HEK293 (cell line): ENCODE data around the gene GFOD1.

Source experiments
- CTCF ChIP-seq: fragments of 450-650 bp; formaldehyde crosslinking; IDR thresholded peaks from 2 replicates; pipeline ENCODE4 v1.5.1; 2016; ENCODE audit warnings: missing biosample characterization, missing genetic modification characterization
- INSM2 ChIP-seq: fragments of 450-650 bp; formaldehyde crosslinking; IDR thresholded peaks from 2 replicates; pipeline ENCODE4 v1.5.1; 2016; ENCODE audit warnings: missing biosample characterization, missing genetic modification characterization
- KLF16 ChIP-seq: fragments of 450-650 bp; formaldehyde crosslinking; IDR thresholded peaks from 2 replicates; pipeline ENCODE4 v1.5.1; 2017; ENCODE audit warnings: missing biosample characterization, missing genetic modification characterization
- PRDM10 ChIP-seq: fragments of 450-650 bp; formaldehyde crosslinking; IDR thresholded peaks from 2 replicates; pipeline ENCODE4 v1.5.1; 2016; ENCODE audit warnings: missing biosample characterization, missing genetic modification characterization
- SCRT1 ChIP-seq: fragments of 450-650 bp; formaldehyde crosslinking; IDR thresholded peaks from 2 replicates; pipeline ENCODE4 v1.5.1; 2016; ENCODE audit warnings: missing biosample characterization, missing genetic modification characterization, borderline replicate concordance
- ZNF202 ChIP-seq: fragments of 450-650 bp; formaldehyde crosslinking; IDR thresholded peaks from 2 replicates; pipeline ENCODE4 v1.5.1; 2016; ENCODE audit warnings: missing biosample characterization, missing genetic modification characterization, borderline replicate concordance
- ZNF580 ChIP-seq: fragments of 450-650 bp; formaldehyde crosslinking; IDR thresholded peaks from 2 replicates; pipeline ENCODE4 v1.5.1; 2016; ENCODE audit warnings: missing biosample characterization, missing genetic modification characterization
- ZNF76 ChIP-seq: fragments of 450-650 bp; formaldehyde crosslinking; IDR thresholded peaks from 2 replicates; pipeline ENCODE4; 2016; ENCODE audit warnings: low read depth, missing biosample characterization, missing genetic modification characterization, borderline replicate concordance
- TF ChIP-seq, protein P1 (sequence below): fragments of 450-650 bp; formaldehyde crosslinking; IDR thresholded peaks from 2 replicates; pipeline ENCODE4 v1.5.1; 2016; ENCODE audit warnings: missing biosample characterization, missing genetic modification characterization
- TF ChIP-seq, protein P2 (sequence below): fragments of 450-650 bp; formaldehyde crosslinking; IDR thresholded peaks from 2 replicates; pipeline ENCODE4 v1.5.1; 2016; ENCODE audit warnings: missing biosample characterization, missing genetic modification characterization, low read depth

DNA sequence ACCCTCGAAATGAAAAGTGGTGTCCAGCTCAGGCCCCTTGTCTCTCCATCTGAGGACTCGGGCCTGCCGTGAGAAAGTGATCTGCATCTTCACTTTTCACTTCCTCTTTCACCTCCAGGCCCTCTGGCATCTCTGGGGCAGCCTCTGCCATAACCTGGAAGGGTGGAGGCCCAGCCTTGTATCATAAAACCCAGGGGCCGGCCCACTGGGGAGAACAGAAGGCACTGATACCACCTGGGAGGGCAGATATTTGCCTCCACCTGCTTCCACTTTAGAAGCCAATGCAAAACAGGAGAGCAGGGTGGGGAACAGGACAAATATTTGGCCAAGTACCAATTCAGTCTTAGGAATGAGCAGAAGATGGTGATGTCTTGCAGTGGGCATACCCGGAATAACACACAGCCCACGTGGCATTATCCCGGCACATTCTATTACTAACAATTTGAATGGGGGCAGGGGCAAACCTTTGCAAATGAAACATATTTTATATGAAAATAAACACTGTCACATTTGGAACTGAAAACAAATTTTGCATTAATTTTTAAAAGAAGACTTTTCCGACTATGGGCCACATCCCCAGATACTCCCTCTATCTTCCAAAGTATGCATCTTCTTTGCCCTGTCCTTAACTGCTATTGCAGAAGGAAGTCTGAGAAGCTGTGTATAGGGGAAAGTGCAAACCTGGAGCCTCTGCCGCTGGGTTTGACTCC, 89.9 kb downstream of the GFOD1 start:
- TF ChIP-seq CTCF (tag by site-specific recombination), result 0 out of 2 replicates have a peak, but pooled peaks have one; percentile 22
- TF ChIP-seq, protein P1, sequence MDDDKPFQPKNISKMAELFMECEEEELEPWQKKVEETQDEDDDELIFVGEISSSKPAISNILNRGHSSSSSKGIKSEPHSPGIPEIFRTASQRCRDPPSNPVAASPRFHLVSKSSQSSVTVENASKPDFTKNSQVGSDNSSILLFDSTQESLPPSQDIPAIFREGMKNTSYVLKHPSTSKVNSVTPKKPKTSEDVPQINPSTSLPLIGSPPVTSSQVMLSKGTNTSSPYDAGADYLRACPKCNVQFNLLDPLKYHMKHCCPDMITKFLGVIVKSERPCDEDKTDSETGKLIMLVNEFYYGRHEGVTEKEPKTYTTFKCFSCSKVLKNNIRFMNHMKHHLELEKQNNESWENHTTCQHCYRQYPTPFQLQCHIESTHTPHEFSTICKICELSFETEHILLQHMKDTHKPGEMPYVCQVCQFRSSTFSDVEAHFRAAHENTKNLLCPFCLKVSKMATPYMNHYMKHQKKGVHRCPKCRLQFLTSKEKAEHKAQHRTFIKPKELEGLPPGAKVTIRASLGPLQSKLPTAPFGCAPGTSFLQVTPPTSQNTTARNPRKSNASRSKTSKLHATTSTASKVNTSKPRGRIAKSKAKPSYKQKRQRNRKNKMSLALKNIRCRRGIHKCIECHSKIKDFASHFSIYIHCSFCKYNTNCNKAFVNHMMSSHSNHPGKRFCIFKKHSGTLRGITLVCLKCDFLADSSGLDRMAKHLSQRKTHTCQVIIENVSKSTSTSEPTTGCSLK (tag by site-specific recombination), result no peak
- TF ChIP-seq ZNF580 (tag by site-specific recombination), result no peak
- TF ChIP-seq PRDM10 (tag by site-specific recombination), result peak; percentile 50; the same call in 1 of the 2 replicates
- no peak for TF ChIP-seq SCRT1 (tag by site-specific recombination)
- no peak for TF ChIP-seq INSM2 (tag by site-specific recombination)
- TF ChIP-seq ZNF76 (tag by site-specific recombination), result no peak
- no peak for TF ChIP-seq KLF16 (tag by site-specific recombination)
- TF ChIP-seq ZNF202 (tag by site-specific recombination), result no peak
- TF ChIP-seq, protein P2, sequence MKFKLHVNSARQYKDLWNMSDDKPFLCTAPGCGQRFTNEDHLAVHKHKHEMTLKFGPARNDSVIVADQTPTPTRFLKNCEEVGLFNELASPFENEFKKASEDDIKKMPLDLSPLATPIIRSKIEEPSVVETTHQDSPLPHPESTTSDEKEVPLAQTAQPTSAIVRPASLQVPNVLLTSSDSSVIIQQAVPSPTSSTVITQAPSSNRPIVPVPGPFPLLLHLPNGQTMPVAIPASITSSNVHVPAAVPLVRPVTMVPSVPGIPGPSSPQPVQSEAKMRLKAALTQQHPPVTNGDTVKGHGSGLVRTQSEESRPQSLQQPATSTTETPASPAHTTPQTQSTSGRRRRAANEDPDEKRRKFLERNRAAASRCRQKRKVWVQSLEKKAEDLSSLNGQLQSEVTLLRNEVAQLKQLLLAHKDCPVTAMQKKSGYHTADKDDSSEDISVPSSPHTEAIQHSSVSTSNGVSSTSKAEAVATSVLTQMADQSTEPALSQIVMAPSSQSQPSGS (tag by site-specific recombination), result no peak
